Activated CD4-positive, CD25-positive, alpha-beta regulatory T cell treated with anti-CD3 and anti-CD28 coated beads, Interleukin-2, amount 50 U/mL, for 16 hours (primary cell): ENCODE measurements around the gene ME3.
"Not testable (repeated sequence)": the region's sequence is repeated elsewhere in the genome, so short reads cannot be mapped to it uniquely, and the experiment has no call there.

Experiments used
- DNase-seq: peaks from one replicate; pipeline ENCODE4 v3.0.0-alpha.2; 2020; ENCODE audit warnings: low read depth, low spot score

The ME3 gene

DNA sequence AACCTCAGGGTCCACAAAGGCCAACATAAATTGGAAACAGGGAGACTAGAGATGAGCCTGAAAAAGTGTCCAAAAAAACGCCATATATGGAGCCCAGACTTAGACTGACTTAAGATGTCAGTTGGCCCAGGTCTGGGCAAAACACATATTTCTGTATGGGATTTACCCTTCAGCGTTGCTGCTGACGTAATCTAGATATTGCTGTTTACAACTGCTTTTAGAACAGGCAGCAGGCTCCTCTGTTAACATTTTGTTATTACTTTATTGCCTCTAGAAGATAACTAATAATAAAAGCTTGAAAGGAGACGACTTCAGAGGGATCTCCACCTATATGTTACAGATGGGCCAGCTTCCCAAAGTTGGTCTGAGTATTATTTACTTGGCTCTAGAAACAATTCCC is 8.7 kb downstream of the ME3 start:
- no peak for DNase-seq

DNA sequence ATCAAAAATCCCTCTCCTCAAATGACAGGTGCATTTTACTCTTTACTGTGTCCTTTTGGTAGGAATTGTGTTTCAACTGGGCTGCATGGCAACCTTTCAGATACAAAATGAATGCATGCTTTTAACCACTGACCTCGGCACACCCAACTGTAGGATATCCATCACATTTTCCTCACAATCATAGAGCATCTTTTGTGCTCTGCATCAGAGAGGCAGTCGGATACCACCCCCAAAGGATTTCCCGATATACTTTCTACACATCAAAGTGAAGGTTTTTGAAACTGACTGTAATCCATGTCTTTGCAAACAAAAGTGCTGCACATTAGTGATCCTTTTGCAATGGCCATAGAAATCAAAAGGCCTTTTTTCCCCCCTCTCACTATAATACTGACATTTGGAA is 9.1 kb downstream of the ME3 start:
- DNase-seq = no peak

DNA sequence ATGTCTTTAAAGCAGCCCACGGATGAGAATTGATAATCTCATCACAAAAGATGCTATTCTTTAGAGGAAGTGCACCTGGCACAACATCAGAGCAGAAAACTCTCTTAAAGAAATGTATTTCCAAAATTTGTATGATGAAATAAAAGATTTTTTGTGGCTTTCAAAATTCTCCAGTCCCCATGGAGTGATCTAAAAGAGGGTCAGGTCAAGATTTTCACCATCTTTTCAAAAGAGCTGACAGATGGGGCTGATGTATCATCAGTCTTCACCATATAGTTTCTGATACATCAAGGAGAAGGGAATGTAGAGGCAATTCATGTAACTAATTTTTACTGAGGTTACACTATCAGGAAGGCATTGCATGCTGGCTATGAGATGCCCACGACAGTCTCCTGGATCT is 11.7 kb downstream of the ME3 start:
- no peak for DNase-seq

DNA sequence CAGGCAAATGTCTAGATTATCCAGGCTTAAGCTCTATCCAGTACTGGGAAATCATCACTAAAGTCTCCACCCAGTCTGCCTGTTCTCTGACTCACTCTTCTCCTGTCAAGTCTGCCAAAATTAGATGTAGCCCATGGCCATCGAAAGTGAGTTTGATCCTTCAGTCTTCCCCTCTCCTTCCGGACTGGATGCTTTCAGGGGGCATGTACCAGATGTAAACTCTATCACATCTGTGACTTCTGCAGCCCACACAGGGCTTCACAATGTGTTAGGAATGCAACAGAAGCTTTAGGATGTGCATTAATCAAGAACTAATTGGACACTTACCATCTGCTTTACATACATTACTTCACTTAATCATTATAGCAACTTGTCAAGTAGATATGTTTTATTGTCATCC is 12.3 kb downstream of the ME3 start:
- no peak for DNase-seq

DNA sequence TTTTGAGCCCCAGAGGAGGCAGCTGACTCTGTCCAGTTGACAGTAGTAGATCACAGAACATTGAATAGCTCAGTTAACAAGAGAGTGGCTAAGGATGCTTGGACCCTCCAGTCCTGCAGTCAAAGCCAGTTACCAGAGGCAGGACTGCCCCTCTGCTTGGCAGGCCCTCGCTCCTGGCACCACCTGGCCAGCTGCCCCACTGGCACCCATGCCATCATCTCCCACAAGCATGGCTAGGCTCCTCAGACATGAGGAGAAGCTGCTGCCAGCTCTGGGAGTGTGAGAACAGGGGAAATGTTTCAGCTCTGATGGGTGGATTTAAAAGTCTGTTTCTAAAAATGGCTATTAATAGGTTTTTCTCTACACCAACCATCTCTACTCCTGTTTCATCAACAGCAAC is 13.9 kb downstream of the ME3 start:
- DNase-seq = no peak

DNA sequence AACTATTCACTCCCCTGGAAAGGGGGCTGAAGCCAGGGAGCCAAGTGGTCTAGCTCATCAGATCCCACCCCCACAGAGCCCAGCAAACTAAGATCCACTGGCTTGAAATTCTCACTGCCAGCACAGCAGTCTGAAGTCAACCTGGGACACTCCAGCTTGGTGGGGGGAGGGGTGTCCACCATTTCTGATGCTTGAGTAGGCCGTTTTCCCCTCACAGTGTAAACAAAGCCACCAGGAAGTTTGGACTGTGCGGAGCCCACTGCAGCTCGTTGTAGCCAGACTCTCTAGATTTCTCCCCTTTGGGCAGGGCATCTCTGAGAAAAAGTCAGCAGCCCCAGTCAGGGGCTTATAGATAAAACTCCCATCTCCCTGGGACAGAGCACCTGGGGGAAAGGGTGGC is 27.2 kb downstream of the ME3 start:
- DNase-seq = not testable (repeated sequence)

DNA sequence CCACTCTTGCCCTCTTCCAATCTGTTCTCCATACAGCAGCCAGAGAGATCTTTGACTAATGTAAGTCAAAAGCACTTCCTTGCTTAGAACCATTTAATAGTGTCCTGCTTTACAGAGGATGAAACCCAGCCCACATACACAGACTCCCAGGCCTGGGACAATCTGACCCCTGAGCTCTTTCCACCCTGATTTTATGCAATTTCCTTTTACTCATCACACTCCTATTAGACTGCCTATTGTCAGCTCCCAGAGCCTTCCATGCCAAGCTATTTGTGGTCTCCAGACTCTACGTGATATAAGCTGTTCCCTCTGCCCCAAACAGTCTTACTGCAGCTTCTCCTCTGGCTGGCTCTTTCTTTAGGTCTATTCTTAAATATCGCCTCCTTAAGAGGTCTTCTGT is 28.1 kb downstream of the ME3 start:
- no peak for DNase-seq

DNA sequence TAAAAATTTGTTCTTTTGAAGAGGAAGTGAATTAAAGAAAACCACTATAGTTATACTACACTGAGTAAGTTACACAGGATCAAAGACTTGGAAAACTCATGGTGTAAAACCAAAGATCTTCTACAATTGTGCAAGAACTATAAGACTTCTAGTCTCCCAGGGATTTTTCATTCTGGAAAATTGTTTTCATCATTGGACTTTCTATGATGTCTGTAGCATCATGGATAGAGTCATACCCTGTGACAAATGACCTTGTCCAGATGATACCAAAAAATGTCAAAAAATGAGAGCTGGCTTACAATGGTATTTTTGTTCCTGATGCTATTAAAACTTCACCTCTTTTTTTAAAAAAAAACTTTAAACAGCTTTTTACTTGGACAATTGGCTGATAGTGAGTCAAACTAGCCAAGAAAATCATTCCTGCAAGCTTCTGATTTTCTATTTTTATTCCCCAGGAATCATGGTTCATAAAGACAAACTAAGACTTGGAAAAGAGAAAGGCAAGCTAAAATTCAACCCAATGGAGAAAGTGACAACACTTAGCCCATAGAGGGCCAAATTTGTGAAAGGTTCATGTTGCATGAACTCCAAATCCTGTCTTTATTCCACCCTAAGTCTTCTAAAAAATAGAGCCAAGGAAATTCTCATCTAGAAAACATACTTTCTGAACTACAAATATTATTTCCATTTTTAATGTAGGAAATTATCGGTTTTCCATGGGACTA is 30.7 kb downstream of the ME3 start:
- no peak for DNase-seq

DNA sequence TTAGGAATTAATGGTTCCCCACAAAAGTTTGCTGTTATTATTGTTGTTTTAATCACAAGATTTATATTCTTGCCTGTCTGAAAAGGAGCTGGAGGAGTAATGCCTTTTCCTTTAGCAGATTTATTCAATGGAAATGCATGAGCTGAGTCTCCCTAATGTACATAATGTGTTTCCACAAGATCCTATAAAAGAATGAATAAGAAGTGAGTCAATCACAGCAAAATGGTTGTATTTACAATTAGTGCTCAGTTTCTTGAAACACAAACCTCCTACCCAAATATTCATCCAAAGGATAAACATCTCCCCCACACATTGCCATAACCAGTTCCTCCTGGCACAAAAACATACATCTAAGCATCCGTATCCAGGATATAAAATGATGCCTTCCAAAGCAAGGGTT is 33.3 kb downstream of the ME3 start:
- DNase-seq = no peak

DNA sequence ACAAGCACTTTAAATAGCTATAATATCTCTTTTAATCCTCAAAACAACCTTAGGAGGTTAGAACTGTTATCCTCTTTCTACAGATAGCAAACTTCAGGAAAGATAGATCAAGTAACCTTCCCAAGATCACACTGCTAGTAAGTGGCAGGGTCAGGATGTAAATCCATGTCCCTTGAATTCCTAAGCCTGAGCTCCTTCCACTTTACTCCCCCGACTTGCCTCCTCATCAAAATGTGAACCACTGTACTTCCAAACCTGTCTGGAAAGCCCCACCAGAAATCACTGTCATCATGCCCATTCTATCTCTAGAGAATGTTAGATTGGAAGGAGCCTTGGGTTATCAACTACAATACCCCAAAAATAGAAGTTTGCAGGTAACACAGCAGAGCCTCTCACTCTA is 33.7 kb downstream of the ME3 start:
- no peak for DNase-seq

DNA sequence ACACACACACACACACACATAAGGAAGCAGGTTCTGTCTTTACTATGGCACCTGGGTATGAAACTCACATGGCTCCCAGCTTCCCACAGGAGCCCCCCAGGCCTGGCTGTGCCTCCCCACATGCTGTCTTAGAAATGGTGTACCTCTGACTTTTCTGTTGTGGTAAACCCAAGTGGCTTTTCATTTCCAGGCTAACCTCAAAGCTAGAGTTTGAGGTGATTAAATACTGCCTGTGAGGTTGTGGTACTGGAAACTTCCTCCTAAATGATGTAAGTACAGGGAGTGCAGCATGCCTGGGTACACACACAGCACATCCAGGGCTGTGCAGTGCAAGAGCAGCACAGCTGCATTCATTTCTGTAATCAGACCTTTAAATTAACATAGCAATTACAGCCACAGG is 34.4 kb downstream of the ME3 start:
- DNase-seq = no peak

DNA sequence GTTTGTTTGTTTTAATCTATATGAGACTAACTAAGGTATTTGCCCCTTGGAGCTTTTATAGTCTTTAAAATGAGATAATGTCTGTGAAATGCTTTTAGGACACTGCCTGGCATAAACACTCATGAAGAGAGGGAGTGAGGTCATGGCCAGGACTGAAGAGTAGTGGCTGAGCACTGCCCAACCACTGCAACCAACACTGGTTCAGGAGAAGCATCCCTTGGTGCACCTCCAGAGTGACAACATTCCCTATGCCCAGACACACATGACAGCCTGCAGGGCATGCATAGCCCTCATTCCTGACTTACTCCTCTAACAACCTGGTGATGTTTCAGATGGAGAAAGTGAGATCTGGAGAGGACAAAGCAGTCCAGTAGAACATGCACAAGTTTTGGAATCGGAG is 36.1 kb downstream of the ME3 start:
- DNase-seq = no peak

DNA sequence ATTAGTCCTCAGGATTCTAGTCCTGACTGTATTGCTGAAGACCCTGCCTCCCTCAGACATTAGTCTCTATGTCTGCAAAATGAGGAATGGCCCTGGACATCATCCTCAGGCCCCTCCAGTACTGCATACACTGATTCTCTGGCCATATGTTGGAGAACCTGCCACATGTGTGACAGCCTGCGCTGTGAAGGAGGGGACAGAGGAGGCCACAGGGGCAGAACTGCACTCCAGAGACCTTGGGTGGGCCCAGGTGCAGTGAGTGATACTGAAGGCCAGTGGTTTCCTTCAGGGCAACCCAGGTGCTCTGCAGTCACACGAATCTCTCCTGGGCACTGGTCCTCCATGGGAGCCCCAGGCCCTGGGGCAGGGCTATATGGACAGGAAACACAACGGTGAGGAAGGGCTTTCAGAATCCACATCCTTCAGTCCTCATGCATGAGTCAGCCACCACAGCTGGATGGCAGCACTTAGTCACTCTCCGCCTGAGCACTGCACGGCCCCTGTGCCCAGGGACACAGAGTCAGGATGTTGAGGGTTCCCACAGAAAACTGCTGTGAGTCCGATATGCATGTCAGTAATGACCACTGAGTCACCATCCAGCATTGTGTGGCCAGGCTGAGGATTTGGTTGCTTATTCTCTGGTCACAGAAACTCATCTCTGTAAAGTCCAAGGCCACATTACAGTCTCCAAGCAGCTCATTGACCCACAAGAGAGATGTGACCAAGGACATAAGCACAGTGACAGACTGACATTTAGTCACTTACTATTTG is 39.7 kb downstream of the ME3 start:
- no peak for DNase-seq

DNA sequence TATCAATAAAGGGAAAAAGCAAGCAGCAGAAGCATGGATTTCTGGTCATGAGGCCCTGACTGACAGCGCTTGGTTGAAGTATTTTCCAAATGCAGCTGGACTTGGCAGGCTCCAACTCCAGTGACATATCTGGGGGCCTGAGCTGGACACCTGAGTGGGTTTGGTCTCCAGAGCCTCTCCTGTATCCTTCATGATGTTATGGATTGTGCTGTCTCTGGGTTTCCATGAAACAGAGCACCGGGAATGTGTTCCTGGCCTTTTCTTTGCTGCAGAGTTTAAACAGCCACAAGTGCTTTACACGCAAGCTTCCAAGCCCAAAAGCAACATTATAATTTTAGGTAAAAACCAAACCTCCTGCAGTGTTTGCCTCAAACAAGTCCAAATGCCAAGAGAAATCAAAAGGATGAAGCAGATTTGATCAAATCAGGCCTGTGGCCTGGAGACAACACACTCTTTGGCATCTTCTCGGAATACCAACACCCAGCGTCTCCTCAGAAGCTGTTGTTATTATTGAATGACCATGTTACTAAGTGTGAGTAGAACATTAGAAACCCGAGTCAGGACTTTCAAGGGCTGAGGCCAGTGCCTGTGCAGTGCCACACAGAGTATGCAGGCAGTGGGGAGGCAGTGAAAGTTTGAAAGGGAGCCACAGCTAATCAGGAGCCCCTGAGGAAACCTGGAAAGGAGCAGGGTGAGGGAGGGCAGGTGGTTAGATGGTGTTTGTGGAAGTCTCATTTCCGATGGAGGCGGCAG is 42.0 kb downstream of the ME3 start:
- DNase-seq = no peak

DNA sequence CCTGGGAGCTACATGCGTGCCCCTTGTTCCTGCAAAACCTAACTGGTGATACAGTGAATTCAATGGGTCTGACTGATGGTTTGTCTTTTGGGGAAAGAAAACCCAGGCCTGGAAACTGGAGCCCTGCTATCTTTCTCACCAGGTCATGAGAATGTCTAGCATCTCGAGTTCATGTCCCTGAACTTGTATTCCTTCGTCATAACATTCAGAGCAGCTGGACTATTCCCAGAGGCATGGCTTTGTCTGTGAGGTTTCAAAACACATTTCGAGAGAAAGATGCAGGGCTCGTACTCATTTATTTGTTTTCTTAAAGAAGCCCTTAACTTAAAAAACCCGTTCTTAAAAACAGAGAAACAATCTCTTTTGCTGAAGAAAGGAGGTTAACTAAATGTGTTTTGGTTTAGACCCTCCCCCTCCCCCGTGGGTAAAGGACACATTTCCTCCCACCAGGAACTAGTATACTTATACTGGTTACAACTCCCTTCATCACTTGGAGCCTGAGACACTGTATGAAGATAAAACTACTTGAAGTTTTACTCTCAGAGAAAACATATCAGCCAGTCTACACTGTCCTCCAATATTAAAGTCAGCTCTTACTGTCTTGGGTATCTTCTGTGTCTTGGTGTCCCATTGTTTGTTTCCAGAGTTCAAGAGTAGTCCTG is 43.2 kb downstream of the ME3 start:
- DNase-seq = no peak

DNA sequence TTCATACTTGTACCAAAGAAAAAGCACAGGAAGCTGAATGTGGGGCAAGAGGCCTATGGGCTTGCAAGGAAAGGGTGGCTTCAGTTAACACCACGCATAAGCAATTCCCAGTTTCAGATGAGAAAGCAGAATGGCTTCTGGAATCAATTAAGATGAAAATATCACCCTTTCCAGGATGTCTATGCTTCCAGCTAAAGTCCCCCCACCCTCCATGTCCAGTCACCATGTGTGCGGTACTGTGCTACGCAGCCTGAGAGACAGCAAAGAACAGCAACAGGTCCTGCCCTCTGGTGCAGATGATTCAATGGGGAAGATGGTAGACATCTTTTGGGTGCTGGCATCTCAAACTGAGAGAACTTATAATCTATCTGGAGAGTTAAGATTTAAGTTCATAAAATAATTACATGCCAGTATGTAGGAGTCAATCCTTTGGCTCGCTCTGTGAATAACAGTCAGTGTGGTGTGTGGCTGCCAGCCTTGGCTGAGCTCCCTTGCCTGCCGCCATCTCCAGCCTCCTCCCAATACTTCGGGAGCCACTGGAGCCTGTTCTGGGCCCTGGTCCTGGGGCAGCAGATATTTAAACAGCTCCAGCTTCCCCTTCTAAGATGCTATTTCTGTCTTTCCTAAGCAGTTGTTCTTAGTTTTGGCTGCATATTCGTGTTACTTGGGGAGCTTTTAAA is 44.5 kb downstream of the ME3 start:
- DNase-seq = no peak

DNA sequence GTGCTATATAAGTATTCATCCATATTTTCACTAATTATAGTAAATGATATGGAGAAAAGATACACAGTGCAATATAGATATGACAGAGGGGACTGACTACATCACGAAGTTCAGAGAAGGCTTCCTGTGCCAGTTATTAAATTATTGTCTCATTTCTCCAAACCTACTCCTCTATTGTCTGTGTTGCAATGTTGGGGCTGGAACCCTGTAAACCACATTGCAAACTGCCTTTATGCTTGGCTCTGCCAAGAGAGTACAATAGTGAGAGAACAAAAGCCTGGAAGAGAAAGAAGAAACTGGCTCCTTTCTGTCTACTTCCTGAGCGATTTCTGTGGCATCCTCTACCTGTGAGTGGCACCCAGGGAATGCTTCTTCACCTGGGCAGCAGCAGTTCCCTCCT is 46.4 kb downstream of the ME3 start:
- no peak for DNase-seq

DNA sequence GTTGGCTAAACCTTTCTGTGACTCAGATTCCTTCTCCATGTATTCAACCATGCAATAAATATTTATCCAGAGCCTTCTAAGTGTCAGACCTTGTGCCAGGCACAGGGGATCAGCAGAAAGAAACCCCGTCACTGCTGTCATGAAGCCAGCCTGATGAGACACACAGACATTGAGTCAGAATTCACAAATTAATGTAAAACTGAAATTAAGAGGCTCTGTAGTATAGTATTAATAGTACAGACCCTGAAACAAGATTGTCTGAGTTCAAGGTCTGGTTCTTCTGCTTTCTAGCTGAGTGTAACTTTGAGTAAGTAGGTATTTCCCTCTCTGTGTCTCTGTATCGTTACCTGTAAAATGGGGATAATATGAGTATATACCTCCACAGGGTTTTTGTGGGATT is 46.9 kb downstream of the ME3 start:
- no peak for DNase-seq

DNA sequence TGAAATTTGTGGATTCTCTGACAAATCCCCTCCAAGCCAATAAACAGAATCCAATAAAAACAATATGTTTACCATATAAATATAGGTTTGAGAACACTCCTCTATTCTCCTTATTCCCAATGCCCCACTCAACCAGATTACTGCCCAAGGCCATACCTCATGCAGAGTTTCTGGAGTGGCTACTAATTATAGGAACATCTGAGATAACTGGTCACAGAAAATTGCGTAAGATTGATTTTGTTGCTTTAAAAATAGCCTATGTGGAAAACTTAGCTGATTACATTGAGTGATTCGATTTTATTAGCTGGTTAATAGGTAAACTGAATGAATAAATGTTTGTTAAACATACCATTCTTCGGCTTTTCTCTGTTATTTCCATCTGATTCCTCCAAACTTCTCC is 48.0 kb downstream of the ME3 start:
- no peak for DNase-seq

DNA sequence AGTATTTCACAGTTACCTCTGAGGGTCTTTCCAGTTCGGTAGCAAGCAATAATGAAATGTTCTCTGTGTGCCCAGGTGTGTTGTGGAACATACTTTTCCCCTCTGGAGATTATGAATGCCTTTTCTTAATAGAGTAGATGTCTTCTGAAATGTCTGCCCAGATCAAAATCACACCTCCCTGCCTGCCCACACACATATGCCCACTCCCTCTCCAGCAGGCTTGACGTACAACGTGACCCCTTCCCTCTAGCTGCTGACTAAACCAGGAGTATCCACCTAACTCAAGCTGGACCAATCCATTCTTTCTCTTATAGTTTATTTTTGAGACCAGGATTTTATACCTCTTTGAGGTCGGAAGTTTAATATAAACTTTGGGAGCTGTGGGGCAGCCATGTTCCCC is 48.7 kb downstream of the ME3 start:
- no peak for DNase-seq

DNA sequence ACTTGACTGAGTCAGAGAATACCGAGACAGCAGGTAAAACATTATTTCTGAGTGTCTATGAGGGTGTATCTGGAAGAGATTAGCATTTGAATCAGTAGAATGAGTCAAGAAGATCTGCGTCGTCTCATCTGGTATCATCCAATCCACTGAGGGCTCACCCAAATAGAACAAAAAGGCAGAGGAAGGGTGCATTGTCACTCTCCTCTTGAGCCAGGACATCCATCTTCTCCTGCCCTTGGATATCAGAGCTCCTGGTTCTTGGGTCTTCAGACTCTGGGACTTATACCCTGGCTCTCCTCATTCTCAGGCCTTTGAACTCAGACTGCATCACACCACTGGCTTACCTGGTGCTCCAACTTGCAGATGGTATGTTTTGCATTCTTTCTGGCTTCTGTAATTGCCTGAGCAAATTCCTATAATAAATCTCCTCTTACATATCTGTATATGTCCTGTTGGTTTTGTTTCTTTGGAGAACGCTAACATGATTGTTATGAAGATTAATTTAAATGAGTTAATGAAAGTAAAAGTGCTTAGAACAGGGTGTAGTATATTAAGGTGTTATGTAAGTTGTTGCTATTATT is 49.3 kb downstream of the ME3 start:
- no peak for DNase-seq
